GM19240 (cell line): ENCODE results near the gene TBCEL.
"Not testable (repeated sequence)": the region's sequence is repeated elsewhere in the genome, so short reads cannot be mapped to it uniquely, and the experiment has no call there.

Experiments
- DNase-seq: peaks from one replicate; pipeline ENCODE4 v3.0.0; 2011; ENCODE audit warnings: low spot score; ENCODE audit not compliant: insufficient read length

Gene TBCEL

DNA sequence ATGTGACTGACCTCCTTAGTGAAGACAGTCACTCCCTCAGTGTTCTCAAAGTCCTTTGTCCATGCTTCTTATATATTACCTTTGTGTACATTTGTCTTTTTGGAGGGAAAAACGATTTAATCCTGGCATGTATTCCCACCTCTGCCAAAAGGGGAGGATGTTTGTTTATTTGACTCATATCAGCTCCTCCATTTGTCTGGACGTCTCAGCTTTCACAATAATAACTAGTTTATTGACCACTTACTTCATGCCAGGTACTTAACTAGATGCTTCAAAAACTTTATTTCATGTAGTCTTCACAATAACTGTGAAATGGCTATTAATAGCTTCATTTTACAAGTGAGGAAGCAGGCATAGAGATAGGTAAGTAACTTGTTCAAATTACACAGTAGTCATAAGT, 5.3 kb downstream of the TBCEL start:
- DNase-seq: no peak

DNA sequence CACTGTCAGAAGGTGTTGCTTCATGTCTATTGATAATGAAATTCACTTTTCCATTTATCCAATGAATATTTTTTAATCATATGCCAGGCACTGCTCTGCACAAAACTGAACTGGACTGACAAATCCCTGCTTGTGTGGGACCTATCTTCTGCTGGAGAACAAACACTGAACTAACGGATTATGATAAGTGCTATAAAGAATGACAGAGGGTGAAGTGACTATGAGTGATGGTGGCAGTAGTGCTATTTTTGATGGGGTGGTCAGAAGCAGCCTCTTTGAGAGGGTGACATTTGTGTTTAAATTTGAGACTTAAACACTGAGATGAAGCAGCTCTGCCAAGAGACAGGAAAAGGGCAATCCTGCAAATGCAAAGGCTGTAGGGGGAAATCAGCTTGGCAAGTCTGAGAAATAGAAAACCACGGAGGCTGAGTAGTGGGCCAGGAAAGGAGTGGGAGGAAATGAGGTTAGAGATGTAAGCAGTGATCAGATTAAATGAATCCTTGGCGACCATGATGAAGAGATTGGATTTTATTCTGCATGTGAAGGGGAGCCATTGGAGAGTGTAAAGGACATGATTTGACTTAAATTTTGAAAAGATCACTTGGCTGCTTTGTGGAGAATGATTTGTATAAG, 6.0 kb downstream of the TBCEL start:
- DNase-seq: no peak

DNA sequence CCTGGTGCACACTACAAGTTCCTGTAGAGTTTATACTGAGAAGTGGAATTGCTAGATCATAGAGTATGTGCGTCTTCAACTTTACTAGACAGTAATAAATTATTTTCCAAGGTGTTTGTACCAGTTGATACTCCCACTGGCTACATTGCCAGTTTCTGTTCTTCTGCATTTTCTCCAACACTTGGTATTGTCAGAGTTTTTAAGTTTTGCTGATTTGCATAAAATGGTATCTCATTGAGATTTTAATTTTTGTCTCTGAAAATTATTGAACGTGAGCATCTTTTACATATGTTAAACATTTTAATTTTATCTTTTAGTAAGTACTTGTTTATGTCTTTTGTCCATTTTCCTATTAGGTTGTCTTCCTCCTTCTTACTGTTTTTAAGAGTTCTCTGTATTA, 7.3 kb downstream of the TBCEL start:
- DNase-seq: no peak

DNA sequence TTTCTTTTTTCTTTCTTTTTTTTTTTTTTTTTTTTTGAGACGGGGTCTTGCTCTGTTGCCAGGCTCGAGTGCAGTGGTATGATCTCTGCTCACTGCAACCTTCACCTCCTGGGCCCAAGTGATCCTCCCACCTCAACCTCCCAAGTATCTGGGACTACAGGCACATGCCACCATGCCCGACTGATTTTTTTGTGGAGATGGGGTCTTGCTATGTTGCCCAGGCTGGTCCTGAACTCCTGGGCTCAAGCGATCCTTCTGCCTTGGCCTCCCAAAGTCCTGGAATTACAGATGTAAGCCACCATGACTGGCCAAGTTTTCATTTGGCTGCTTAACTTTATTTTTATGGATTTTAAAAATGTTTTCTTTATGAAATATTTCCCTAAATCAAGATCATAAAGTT, 7.7 kb downstream of the TBCEL start:
- DNase-seq: not testable (repeated sequence)

DNA sequence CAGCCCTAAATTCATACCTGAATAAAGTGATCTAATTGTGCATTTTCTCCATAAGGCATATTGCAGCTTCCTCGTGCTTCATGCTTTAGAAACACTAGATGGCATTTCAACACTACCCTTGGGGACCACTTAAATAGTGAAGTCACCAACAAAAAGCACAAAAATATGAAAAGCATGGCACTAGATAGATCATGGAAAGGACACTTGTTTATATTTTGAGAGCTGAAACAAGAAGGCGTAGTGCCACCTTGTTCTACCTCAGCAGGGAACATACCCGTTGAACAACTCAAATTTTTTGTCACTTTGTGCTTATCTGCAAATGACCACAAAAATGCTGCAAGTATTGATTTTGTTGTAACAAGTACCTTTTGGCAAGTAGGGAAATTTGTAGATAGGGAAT, 8.6 kb downstream of the TBCEL start:
- DNase-seq: no peak

DNA sequence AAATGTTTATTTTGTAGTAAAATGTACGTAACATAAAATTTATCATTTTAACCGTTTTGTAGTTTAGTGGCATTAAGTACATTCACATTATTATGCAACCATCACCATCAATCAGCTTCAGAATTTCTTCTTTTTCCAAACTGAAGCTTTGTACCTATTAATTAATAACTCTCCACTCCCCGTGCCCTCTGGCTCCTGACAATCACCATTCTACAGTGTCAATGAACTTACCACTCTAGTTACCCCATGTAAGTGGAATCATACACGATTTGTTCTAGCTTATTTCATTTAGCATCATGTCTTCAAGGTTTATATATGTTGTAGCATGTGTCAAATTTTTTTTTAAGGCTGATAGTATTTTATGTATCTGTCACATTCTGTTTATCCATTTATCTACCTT, 9.7 kb downstream of the TBCEL start:
- DNase-seq: no peak

DNA sequence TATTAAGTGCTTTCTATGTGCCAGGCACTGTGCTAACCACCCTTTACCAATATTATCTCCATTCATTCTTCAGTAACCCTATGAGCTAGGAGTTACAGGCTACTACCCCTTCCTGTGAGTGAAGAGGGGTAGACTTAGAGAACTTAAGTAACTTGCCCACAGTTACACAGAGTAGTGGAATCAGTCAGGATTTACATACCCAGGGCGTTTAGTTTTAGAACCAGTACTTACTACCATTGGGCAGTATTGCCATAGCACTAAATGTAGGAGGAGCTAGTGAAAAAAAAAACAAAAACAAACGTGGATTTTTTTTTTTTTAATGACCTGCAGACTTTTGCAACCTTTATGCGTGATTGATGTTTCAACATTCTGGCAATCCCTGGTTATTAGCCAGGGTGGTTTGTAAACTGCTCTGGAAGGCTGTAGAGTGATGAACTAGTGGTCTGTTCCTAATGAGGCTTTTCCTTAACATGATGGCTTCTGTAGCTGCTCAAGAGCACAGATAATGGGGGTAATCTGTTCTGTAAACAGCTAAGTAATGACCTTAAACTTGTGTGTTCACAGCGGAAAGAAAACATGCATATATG, 11.4 kb downstream of the TBCEL start:
- DNase-seq: no peak

DNA sequence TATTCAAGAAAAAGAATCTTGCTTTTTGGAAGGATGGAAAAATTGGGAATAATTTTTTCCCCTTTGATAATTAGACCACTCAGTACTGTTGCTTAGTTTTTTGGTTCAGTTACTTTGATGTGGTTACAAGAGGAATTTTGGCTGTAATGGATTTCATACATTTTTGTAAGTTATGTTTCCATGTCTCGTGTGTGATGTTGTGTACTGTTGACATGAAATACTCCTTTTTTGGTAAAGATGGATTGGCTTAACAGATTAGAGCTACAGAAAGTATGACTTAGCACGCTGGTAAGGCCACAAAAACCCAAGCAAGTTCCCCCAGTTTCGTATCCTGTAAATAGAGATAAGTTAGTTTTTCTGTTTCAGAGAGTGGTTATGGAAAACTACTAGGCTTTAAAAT, 11.9 kb downstream of the TBCEL start:
- no peak for DNase-seq

DNA sequence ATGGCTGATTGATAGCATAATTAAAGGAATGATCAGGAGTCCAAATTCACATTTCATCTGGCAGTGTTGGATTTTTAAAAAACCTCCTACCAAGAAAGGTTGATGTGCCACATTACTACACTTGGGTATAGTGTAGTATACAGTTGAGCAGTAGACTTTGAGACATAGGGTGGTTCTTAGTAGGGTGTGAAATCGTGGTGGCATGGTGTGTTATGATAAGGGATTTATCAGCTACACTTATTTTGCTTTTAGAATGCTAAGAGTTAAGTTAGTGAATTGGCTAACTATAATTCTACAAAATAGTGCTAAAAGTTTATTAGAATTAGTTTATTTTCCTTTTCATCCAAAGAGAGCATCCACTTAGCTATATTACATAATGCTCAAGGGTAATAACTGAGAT, 13.1 kb downstream of the TBCEL start:
- DNase-seq: no peak

DNA sequence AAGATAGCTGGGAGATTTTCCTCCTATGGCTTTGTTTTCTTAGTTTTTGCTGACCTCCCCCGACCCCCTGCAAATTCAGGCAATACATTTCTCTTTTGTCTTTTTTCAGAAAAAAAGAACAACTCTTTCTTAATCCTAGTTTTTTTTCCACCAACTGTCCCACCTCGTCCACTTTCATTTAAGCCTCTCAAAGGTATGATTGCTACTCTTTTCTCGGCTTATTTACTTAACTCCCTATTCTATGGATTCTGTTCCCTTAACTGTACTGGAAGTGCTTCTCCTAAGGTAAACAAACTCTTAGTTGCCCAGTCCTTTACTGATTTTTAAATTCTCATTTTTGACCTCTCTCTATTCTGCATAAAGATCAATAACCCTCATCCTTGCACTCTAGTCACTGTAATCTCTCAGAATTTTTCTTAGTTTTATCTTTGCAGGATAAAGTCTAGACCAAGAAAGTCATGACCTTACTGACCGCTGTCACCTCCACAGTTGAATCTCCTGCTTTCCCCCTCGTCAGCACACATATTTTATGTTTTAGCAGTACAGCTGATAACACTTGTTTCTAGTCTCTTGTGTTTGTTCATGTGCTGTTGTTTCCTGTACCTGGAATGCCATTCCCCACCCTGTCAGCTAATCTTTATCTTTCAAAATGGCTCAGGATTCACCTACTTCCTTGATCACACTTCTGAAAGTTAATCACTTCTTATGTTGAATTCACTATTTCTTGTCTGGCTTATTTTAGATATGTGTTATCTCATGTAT, 14.9 kb downstream of the TBCEL start:
- no peak for DNase-seq

DNA sequence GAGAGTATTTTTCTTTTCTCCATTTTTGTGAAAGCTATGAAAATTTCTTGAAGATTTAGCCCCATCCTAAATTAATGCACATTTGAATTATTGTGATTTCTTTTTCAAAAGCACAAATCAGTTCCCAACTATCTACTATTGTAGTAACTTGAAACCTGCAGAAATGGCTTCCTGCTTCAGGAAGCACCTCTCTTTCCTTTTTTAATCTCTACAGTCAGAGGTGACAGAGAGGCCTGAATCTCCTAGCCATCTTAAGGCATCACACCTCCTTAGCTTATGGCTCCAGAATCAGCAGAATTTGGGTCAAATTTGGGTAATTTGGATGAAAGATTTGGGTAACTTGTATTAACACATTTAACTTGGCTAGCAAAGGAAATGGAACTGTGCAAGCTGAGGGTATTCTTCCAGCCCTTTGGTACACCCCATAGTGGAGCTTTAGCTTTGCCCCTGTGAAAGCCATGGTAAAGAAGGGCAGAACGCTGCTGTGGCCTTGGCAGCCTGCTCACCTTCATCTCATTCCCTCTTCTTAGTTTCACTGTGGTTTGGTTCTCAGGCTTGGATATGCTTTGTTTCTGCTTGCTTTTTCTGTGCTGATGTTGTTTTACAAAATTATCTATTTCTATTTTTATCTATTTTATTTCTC, 16.2 kb downstream of the TBCEL start:
- DNase-seq: no peak

DNA sequence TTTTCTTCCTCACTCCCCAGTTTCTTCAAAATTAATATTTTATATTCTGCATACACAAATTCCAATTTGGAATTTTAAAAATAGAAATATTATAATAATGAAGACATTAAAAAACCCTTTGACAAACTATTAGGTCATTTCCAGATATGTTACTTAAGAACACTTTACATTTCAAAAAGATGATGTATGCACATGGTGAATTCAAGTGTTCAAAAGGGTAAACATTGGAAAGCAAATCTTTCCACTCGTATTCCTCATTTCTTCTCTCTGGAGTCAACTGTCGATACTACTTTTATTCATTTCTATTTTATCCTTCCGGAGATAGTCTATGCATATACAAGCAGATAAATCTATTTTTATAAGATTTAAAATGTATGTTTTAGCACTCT, 16.7 kb downstream of the TBCEL start:
- no peak for DNase-seq

DNA sequence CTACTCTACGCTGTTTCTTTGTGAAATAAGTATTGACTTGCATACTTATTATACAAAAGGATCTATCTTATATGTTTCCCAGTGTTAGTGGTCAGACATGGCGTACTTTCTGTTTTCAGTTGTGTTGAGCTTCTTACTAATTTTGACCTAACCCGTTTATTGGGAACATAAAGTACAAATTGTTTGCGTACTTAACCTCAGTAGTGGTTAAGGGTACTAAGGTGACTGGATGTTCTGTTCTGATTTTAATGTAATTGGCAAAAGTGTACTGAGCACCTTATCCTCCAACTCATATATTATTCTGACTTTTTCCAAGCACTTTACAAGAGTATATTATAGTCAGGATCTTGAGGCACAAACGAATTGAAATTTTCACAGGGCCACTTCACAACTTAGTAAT, 17.2 kb downstream of the TBCEL start:
- DNase-seq: no peak

DNA sequence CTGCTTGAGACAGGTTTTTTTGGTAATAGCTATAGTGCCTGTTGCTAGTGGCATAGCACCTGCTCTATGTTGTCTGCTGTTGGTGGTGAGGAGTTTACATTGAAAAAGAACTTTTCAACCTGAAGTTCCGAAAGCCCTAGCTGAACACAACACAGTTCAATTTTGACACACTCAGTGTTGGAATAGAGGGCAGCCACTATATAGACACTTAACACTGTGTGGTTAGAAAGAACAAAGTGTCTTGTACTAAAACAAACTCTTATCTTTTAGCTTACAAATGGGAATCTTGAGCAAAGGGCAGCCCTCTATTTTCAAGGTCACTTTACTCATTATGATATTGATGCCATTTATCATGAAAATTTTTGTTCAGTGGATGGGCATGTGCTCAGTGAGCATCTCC, 18.4 kb downstream of the TBCEL start:
- no peak for DNase-seq

DNA sequence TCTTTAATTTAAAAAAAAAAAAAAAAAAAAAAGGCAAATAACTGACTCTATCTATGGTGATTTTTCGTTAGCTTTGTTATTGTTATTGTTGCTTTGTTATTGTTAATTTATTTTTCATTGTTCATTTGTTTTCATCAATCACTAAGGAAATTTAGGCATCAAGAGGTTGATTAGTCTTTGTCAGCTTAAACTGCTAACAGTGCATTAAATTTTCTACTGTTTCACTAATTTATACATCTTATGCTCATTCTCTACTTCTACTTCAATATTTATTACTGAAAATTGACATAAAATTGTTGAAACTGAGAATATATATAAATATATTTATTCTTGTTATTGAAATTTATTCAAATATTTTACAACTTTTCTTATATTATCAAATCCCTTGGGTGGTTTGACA, 24.0 kb downstream of the TBCEL start:
- DNase-seq: no peak

DNA sequence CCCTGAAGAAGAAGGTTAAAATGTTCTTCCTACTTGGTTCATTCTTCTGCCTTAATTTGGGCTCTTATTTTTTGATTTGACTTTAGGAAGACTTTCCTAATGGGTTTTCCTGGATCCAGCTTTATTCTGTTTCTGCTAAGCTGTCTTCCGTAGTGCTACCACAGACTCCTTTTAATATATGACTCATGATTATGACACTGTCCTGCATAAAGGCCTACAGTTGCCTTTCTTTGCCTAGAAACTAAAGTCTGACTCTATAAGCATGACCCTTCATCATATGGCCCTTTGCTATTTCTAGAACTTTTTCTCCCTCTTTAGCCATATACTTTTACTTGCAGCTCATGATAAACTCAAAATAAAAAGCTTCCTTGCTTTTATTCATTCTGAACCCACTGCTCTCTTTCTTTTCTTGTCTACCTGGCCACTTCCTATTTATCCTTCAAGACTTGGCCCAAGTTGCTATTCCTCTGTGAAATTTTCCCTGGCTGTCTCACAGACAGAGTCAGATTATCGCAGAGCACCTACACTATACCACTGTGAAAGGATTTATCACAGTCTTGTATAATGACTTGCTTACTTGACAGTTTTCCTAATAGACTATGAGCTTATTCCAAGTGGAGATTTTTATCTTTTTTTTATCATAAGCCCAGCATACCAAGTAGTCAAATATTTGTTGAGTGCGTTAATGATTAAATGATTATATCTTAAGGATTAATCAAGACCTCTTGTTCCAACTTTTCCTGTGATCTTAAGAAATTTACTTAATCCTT, 24.7 kb downstream of the TBCEL start:
- DNase-seq: no peak

DNA sequence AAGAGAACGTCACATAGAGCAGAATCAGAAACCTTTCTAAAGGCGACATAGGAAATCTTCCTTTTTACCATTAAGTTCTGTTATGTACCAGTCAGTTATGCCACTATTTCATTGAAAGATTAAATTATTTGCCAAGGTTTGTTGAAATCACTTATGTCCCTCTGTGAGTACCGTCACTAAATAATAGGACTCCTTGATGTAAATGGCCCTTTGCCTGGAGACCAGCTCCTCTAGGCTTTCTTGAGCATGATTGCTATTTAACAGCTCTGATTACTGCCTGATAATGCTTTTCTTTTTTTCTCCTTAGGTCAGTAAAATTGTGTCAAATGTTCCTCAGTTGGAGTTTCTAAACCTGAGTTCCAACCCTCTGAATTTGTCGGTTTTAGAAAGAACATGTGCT, 29.3 kb downstream of the TBCEL start:
- no peak for DNase-seq

DNA sequence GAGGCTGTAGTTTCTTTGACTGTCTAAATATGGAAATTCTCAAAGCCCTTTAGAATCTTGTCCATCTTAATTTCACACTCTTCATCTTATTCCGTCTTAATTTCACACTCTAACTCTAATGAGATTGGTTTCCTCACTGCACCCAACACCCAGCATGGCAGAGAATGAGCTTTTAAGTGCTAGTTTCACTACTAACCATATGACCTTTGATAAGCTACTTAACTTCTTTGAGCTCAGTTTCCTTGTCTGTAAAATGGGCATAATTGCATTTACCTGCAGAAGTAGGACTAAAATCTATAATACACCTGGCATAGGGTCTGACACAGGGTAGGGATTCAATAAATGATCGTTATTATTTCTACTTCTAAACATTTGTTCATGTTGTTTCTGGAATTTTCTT, 30.4 kb downstream of the TBCEL start:
- no peak for DNase-seq

DNA sequence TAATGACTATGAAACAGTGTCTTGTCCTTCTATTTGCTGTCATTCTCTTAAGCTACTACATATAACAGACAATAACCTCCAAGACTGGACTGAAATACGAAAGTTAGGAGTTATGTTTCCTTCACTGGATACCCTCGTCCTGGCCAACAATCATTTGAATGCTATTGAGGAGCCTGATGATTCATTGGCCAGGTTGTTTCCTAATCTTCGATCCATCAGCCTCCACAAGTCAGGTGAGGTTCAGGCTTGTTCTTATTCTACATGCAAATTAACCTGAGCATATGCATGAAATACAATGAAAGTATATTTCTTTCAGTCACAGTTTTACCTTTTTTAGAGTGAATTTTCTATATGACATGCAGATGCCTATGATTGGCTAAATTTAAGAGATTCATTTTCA, 31.2 kb downstream of the TBCEL start:
- no peak for DNase-seq

DNA sequence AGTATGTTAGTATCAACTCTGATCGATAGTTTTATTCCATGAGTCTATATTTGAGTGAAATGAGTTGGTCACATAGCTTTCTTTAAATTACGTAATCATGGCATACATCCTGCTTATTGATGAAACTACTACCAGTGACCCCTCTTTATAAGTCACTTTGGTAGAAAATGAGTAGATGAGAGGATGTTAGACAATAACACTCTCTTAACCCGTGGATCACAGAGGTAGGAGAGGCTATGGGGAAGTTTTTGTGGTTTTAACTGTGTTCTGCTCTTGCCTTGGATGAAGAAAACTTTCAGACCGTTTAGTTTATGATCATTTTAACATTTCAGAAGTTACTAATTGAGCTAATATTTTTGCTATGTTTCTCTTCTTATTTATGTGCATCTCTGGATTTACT, 34.0 kb downstream of the TBCEL start:
- DNase-seq: no peak

DNA sequence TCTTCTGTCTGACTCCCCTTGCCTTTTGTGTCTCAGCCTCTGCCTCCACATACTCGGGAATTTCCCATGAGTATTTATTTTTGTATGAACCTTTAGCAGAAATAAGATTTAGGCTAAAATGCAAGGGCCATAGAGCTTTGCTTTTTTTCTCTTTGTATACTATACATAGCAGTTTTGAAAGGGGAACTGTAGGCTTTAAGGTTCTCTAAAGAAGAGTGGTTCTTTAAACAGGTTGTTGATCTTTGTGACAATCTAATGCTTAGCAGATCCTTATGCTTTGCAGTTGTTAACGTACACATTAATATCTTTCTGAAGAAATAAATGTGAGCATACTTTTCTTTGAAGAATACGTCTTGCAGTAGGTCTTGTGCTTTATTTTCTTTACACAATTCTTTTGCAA, 35.0 kb downstream of the TBCEL start:
- no peak for DNase-seq

DNA sequence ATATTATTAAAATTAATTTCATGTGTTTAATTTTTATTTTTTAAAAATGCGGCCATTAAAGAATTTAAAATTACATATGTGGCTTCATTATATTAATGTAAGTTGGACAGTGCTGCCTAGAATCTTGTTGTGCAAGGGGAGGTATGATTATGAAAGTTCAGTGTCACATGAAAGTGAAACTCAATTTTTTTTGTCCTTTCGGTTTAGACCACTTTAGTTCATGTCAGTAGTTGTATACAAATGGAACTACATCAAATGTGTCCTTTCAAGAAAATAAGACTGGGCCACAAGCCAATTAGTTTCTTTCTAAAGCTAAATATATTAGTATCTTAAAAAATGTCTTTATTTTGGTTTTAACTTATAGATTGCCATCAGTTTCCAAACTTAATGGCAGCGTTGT, 35.7 kb downstream of the TBCEL start:
- DNase-seq: peak; percentile 14
